Measurements from ENCODE around the gene DGKG.

The DGKG gene

GRCh38 chr3:186316666-186317260, 45.3 kb downstream of the DGKG start:
- DNase-seq, result no peak

DNA sequence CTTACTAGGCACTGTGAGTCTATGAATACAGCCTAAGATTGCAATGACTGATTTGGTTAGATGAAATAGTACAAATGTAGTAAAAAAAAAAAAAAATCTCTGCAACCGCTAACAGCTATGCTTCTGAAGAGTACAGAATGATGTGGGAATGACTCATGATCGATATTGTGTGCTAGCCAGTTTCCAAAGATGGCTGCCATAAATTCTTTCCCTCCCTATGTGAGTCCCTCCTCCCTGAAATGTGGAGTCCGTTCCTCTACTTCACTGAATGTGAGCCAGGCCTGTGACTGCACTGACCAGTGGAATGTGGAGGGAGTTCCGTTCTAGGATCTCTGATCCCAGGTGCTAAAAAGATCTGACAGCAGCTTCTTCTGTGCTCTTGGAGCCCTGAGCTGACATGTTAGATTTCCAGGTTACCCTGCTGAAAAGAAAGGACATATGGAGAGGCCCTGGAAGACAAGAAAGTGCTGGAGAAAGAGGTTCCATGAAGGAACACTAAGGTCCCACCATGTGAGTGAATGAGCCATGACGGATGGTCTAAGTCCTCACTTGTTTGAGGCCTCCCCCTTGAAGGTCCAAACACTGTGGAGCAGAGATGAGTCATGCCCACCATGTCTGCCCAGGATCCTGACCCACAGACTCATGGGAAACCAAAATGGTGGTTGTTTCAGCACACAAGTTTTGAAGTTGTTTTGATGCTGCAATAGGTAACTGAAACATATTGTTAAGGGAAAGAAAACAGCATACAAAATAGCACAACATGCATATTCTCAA, 46.3 kb downstream of the DGKG start:
- DNase-seq, result no peak

DNA sequence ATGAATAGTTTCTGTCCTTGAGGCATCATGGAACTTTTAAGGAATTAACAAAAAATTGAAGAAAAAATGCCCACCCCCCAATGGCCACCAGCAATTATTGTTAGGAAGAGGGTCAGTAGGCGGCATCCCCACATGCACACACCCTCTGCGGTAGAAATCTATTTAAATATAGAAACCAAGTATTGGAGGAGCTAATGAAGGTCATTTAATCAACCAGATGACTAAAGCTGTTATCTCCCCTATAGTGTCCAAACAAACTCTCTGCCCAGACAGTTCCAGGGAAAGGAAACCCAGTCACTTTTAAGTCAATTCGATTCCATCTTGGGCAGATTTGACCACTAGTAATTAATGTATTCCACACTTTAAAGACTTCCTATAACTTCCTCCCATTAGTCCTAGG, 47.1 kb downstream of the DGKG start:
- no peak for DNase-seq

DNA sequence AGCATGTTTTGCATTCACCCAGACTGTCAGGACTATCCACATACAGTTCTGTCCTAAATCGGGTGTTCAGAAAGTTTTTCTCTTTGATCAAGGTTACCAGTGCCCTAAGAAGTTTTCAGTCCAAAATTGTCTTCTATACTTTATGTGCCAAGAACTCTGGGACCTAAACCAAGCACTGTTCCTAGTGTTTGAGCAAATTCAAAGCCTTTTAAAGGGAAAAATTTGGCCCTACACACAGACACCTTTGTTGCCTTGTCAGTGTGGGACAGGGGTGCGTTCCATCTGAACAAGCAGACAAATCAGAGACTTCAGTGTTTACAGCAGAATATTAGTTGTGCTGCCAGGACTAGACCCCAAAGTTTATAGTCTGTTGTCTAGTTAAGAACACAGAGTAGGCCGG, 50.6 kb downstream of the DGKG start:
- DNase-seq, result no peak

GRCh38 chr3:186308549-186308948, 53.5 kb downstream of the DGKG start:
- DNase-seq, result no peak

DNA sequence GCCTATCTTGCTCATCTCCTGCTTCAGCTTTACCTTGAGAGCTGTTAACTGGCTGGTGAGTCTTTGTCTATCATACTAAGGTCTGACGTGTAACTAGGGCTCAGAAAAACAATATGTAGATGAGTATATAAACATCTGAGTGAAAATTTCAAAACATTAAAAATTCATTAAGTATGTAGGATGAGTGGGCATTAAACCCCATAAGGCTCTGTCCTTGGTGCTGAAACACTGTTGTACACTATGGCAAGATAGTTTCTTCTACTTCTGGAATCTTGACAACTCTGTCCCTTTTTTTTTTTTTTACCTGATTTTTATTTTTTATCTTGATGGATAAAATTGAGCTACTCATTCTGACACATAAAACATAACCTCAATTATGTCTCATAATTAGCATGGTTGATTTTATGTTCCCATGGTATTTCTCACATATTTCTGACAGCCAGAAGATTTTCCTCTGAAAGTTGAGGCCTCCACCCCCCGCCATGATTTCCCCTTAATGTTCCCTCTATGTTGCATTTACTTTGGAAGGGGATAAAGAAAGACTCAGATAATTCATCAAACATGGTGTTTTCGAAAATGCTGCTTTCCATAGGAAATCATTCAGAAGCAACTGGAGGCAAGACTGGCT, 54.3 kb downstream of the DGKG start:
- DNase-seq, result no peak

- no peak for DNase-seq
Observed at GRCh38 chr3:186305286-186305685, 56.7 kb downstream of the DGKG start.

GRCh38 chr3:186303965-186304364, 58.1 kb downstream of the DGKG start:
- no peak for DNase-seq

GRCh38 chr3:186299327-186299726, 62.7 kb downstream of the DGKG start:
- no peak for DNase-seq

GRCh38 chr3:186298876-186299275, 63.2 kb downstream of the DGKG start:
- no peak for DNase-seq

- no peak for DNase-seq
Observed at GRCh38 chr3:186290796-186291195, 71.2 kb downstream of the DGKG start.

DNA sequence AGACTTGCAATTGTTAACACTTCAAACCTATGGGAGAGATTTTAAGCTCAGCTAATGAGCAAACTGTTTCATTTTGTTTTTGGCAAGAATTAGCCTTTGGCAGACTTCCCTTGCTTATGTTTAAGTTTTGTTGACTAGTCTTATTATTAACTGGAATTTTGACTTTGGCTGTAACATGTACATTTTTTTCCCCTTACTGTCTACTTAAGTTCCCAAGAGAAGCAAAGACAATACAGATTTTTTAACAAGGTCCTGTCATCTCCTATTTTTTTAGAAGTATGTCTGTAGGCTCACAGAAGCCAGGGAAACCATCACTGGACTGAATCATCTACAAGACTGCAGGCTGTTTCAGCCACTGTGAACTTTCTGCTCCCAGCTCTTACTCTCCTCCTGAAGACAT, 74.3 kb downstream of the DGKG start:
- no peak for DNase-seq

DNA sequence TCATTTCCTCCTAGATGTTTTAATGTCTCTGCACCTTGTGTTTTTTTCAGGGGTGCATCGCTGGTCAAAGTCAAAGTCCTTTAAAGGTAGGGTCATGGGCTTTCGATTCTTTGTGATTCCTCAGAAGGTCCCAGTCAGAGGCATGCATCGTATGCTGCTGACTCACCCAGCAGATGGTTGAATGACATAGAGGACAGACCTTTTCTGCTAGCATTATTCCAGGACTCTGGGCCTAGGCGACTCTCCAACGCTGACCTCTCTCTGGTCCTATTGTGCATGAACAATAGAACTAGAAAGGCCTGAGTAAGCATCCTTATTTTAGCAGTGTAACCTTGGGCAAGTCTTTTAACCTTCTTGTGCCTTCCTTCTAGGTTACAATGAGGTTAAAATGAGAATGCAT, 75.9 kb downstream of the DGKG start:
- no peak for DNase-seq

DNA sequence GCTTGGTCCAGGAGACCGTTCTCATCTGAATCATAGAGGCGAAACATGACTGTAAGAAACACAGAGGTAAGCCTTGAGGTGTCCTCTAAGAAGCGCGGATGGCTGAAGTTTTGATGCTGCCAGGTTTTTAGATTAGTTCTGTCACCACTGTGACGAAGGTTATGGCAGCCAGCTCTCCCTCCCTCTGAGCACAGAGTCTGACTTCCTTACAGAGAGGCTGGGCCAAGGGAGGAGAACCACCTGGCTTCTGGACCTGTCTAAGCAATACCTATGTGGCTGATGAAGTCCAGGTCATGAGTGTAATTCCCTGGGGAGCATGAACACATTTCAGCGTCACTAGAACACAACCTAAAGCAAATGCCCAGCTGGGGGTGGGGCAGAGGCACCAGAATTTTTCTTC, 77.4 kb downstream of the DGKG start:
- DNase-seq, result no peak

- DNase-seq, result no peak
Observed at GRCh38 chr3:186284349-186284652, 77.7 kb downstream of the DGKG start.

- no peak for DNase-seq
Observed at GRCh38 chr3:186283651-186284348, 78.2 kb downstream of the DGKG start.

- no peak for DNase-seq
Observed at GRCh38 chr3:186283096-186283495, 78.9 kb downstream of the DGKG start.

DNA sequence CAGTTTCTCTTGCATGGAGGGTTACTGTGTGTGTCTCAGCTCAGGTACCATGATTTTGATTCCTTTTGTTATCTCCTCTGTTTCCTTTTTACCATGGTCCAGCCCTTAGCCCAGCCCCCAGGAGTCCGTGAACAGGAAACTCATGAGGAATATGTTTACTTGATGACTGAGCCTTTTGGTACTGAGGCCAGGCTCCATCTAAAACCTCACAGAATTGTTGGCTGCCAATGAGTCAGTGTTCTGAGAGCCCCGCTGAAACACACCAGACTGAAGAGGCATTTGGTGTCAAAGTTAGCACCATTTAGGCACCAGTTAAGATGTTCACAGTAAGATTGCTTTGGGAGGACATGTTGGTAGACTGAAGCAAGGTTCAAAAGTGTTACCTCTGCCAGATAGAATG, 80.9 kb downstream of the DGKG start:
- DNase-seq, result no peak

DNA sequence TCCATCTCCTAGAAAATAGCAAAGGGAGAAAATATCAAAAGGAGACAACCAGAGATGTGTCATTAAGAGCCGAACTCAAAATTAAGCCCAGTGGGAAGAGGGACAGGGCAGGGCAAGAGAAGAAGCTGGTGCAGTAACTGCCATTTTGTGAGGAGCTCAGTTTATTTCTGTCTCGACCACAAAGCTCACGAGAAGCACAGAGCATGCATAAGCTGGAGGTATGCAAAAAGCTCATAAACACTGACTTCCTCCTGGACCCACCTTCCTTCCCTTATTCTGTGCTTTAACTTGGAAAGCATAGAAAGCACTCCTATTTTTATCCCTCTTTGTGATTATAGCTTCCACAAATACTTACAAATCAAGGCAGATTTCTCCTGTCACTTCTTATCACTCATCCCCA, 81.3 kb downstream of the DGKG start:
- DNase-seq, result no peak

DNA sequence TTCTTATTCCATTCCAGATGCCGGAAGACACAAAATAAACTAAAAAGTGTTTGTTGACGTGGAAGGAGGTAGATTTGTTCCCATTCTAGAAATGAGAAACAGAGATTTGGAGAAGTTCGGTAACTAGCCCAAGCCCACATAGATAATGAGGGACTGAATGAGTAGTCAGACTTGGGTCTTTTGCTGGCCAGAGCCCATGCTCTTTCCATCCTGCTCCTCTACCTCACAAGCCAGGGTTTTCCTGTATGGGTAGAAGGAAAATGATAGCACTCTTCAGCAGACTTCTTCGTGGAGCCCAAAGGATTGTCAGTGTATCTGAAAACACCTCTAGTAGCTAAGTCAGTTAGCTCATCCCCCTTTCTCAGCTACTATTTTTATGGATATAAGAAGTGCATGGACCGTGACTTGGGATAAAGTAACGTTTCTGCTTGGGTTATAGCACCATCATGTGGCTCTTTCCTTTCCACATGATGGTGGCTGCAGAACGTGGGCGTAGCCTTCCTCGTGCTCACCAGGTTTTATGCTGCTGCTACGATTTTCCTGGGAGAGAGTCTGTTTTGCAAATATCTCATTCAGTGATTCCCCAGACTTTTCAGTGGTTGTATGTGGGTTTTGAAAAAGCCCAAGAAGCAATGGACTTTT, 84.6 kb downstream of the DGKG start:
- DNase-seq, result no peak

DNA sequence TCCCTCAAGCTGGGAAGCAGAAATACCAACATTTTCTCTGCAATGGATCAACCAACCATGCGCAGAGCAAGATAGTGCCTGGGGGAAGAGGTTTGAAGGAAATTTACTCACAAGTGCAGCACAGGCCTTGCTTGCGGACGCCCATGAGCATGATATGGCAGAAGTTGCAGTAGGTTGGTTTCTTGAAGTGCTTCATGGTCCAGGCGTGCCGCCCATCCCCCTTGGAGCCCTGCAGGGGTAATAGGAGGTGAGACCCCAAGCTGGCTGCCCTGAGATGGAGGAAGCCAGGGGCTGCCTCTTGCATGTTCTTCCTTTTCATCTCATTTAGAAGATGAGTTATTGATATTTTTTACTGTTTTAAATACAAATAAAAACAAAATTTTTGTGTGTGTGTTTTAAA, 86.6 kb downstream of the DGKG start:
- DNase-seq, result no peak

- no peak for DNase-seq
Observed at GRCh38 chr3:186273586-186273985, 88.4 kb downstream of the DGKG start.

- no peak for DNase-seq
Observed at GRCh38 chr3:186270701-186271100, 91.3 kb downstream of the DGKG start.

Data from stimulated activated CD4-positive, alpha-beta T cell treated with anti-CD3 and anti-CD28 coated beads, Interleukin-4, amount 100 ng/mL, for 4 hours (primary cell).